Tibial nerve (tissue), 4 donors: Measurements from ENCODE around the gene BNIP5.

ENCODE experiments used
- EP300 ChIP-seq, 2 donors: sonication (generic); formaldehyde crosslinking; IDR thresholded peaks; one replicate each; pipeline ENCODE4 v1.6.1; 2017; ENCODE audit warnings: antibody characterized with exemption in 2 of 2, mild to moderate bottlenecking in 1 of 2
- POLR2A ChIP-seq, 2 donors: fragments of 450-650 bp; IDR thresholded peaks; one replicate each; pipeline ENCODE4 v1.6.1; 2017; ENCODE audit warnings: antibody characterized with exemption in 2 of 2, mild to moderate bottlenecking in 2 of 2, moderate library complexity in 2 of 2
- TF ChIP-seq, protein P1 (sequence below), 5 experiments: fragments of 200-600 bp in 3 of 5; fragments of 450-650 bp in 2 of 5; sonication (generic) in 3 of 5; IDR thresholded peaks; one replicate each; pipeline ENCODE4 v1.5.1; 2016 to 2019; ENCODE audit warnings: antibody characterized with exemption in 5 of 5, mild to moderate bottlenecking in 3 of 5, moderate library complexity in 2 of 5

DNA sequence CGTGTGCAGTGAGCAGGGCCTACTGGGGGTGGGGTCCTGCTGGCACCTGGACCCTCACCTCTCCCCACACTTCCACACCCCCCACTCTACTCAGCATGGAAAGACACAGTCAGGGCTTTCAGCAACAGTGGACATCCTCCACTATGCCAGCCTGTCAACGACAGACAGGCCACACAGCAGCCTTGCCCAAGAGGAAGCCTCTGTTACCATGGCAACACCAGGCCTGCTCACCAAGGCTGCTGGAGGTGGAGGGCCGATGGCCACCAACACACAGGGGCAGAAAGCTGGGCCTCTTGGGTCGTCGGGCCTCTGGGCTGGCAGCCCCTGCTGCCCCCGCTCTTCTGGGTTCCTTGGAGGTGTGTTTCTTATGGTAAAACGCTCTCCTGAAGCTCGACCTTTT, 13.6 kb downstream of the BNIP5 start:
- TF ChIP-seq, protein P1, sequence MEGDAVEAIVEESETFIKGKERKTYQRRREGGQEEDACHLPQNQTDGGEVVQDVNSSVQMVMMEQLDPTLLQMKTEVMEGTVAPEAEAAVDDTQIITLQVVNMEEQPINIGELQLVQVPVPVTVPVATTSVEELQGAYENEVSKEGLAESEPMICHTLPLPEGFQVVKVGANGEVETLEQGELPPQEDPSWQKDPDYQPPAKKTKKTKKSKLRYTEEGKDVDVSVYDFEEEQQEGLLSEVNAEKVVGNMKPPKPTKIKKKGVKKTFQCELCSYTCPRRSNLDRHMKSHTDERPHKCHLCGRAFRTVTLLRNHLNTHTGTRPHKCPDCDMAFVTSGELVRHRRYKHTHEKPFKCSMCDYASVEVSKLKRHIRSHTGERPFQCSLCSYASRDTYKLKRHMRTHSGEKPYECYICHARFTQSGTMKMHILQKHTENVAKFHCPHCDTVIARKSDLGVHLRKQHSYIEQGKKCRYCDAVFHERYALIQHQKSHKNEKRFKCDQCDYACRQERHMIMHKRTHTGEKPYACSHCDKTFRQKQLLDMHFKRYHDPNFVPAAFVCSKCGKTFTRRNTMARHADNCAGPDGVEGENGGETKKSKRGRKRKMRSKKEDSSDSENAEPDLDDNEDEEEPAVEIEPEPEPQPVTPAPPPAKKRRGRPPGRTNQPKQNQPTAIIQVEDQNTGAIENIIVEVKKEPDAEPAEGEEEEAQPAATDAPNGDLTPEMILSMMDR (IDR thresholded peaks at IDR 0.05): no peak
- TF ChIP-seq POLR2A (IDR thresholded peaks at IDR 0.05) (no peak), EP300 (IDR thresholded peaks at IDR 0.05) (no peak)
